Measurements from ENCODE around the gene DDX50.
"Not testable (repeated sequence)": the region's sequence is repeated elsewhere in the genome, so short reads cannot be mapped to it uniquely, and the experiment has no call there.

DDX50 gene

DNA sequence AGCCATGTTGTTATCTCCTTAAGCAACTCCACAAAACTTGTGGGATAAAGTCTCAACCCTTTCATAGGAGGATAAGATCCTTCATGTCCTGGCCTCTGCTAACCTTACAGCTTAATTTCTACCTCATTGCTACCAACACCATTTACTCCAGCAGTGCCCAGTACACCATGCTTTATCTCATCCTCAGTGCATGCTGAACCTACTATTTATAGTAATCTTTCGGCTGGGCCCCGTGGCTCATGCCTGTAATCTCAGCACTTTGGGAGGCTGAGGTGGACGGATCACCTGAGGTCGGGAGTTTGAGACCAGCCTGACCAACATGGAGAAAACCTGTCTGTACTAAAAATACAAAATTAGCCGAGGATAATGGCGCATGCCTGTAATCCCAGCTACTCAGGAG lies 78.6 kb downstream of the DDX50 start:
- H3K4me3 ChIP-seq (ENCODE audit: low read depth, low read length) = not testable (repeated sequence)

DNA sequence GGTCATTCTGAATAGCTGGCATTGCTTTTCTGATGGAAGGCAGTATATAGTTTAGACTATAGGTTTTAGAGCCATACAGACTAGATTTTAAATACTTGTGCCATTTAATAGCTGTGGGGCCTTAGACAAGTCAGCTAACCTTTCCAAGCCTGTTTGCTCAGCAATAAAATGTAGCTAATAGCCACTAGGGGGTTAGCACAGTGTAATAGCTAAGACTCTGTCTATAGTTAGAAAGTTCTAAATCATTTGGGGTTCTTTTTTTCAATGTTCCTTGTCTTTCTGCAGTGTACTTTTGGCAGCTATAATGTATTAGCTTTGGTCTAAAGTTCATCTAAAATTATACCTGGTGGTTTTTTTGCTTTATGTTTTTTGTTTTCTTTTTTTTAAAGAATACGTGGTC lies 80.0 kb downstream of the DDX50 start:
- H3K4me3 ChIP-seq (ENCODE audit: low read depth, low read length) = no peak overlapping the region

DNA sequence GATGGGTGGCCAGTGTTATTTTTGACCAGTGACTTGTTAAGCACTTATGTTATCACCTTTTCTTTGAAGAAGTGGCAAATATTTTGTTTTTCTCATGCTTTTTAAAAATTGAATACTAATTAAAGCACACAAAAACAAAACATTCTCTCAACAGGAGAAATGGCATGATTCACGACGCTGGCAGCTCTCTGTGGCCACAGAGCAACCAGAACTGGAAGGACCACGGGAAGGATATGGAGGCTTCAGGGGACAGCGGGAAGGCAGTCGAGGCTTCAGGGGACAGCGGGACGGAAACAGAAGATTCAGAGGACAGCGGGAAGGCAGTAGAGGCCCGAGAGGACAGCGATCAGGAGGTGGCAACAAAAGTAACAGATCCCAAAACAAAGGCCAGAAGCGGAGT lies 81.3 kb downstream of the DDX50 start:
- H3K4me3 ChIP-seq (ENCODE audit: low read depth, low read length) = no peak overlapping the region

DNA sequence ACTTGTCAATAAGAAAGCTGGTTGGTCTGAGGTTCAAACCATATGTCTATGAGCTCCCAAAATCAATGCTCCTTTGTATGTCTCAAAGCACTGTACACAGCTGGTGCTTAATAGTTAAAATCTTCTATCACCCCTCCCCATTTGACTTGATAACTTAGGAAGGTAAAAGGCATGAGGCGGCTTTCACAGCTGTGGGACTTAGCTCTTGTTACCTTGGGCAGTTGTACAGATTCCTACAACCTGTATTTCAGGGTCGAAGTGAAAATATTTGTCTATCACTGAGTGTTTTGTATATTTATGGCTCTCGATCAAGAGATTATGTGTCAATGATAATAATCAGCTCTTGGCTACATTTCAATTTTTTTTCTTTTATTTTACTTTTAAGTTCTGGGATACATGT lies 86.5 kb downstream of the DDX50 start:
- no peak overlapping the region for H3K4me3 ChIP-seq (ENCODE audit: low read depth, low read length)

DNA sequence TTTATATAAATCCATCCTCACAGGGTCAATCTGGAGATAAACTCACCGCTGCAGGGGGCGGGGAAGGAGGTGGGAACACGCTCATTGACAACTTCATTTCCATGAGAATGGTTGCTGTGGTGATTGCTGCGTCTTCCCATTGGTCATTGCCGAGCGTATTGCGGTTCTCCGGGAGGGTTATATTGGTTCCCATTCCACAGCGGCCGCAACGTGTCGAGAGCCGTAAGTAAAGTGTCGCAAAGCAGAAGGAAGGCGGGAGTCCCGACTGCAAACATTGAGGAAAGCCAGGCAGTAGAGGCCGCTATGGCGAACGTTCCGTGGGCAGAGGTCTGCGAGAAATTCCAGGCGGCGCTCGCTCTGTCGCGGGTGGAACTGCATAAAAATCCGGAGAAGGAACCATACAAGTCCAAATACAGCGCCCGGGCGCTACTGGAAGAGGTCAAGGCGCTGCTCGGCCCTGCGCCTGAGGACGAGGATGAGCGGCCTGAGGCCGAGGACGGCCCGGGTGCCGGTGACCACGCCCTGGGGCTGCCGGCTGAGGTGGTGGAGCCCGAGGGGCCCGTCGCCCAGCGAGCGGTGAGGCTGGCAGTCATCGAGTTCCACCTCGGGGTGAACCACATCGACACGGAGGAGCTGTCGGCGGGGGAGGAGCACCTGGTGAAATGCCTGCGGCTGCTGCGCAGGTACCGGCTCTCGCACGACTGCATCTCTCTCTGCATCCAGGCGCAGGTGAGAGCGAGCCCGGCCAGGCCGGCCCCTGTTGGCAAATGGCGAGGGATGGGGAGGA lies 87.6 kb downstream of the DDX50 start, which contains the start of gene KIFBP:
TSS of gene KIFBP (plus strand) at position 274 of the 787 bp plus-strand sequence. CDS start at position 304, 30 bp downstream.
- peak within 1 kb of the TSS; percentile 95 for H3K4me3 ChIP-seq (ENCODE audit: low read depth, low read length)

DNA sequence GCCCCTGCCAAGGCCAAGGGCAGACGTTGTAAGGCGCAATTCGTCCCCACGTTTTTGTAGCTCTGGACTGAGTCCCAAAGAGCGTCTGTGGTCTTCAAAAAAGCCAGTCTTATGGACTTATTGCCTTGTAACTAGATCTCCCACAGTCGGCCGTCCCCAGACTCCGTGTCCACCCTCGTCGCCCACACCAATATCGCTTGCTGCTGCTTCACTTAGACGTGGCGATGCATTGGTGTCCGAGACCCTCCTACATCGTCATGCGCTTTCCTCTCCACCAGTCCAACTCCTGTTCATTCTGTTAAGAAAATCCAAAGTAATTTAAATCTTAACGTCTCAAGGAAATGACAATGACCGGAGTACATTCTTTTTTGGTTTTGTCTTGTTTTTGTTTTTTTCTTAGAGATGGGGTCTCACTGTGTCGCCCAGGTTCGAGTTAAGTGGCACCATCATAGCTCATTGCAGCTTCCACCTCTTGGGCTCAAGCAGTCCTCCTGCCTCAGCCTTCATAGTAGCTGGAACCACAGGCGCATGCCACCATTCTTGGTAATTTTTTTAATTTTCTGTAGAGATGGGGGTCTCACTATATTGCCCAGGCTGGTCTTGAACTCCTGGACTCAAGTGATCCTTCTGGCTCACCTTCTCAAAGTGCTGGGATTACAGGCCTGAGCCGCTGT lies 88.3 kb downstream of the DDX50 start:
- peak overlapping the region; percentile 95 for H3K4me3 ChIP-seq (ENCODE audit: low read depth, low read length)

DNA sequence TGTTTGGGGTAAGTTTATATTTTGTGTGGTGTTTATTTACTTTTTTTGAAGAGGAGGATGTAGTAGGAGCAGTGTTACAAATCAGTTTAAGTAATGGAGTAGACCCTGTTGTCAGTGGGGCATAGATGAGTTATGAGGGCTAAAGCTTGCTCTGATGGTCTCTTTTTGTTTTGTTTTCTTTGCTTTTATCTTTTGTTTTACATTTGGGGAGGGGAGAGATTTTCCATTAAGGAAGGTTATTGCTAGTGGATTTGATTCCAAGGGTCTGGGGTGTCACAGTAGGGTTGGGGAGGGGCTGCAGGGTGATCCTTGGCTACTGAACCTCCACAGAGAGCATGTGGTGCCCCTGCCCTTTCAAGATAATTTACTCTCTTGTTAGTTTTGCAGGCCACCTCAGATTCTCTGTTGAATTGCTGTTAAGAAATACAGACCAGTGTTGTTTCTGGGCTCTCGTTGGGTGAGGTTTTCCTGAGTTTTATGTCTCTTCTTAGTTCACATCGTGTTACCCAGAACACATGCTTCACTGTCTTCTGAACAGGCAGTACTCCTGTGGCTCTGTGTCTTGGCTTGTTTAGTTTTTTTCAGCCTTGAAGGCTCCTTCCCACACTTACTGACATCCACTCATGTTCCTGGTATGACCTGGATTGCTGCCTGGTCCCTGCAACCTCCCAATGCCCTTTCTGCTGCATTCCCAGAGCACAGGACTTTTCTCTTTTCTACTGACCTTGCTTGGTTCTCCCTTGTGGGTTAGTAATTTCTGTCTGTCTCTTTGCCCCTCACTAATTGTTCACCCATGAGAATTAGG lies 91.7 kb downstream of the DDX50 start:
- H3K4me3 ChIP-seq (ENCODE audit: low read depth, low read length) = no peak overlapping the region

All from iPS-11a (cell line).